ENCODE data around the gene EXD3.

Gene EXD3

DNA sequence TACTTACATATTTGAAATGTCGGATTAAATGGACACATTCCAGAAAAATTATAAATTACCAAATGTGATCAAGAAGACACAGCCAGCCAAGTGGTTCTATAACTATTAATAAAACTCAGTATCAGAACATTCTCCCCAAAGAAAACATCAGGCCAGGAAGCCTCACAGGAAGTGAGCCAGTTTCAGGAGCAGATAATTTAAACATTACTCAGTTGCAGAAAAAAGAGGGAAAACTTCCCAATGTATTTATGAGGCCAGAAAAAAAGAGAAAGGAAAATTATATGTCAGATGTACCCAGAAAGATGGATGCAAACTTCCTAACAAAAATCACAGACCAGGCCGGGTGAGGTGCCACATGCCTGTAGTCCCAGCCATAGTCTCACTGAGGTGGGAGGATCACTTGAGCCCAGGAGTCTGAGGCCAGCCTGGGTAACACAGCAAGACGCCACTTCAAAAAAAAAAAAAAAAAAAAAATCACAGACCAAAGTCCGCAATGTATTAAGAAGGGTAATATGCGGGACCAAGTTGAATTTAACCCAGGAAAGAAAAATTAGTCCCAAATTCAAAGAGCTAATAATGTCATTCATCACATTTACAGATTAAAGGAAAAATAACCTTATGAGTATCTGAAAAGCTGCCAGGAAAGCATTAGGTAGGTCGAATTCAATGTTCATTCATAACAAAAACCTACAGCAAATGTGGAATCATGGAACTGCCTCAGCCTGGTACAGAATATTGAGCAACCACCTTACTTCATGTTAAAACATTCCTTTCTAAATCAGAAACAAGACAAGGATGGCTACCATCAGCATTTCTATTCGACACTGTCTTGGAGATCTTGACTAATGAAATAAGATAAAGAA lies 83.7 kb downstream of the EXD3 start:
- H3K79me2 ChIP-seq (ENCODE audit: low read length) = no peaks in the 10 kb centered on the region
- no peaks in the 10 kb centered on the region for H3K9me2 ChIP-seq (replicated peaks; ENCODE audit: insufficient read depth, low read length)
- no peak overlapping the region for H3K9ac ChIP-seq (ENCODE audit: low read length)
- H3F3A ChIP-seq (ENCODE audit: insufficient read depth, low read length) = no peaks in the 10 kb centered on the region
- no peak for DNase-seq
- H3K9me3 ChIP-seq (replicated peaks; ENCODE audit: insufficient read depth, low read length) = no peaks in the 10 kb centered on the region
- 0 out of 2 replicates have a peak, but pooled peaks cover 4% of the 10 kb centered on the region for H3K4me1 ChIP-seq (ENCODE audit: low read length)
- H3K27me3 ChIP-seq (replicated peaks; ENCODE audit: insufficient read depth, low read length) = peaks cover 88% of the 10 kb centered on the region
- no peak overlapping the region for H2AFZ ChIP-seq (ENCODE audit: low read length)
- no peak overlapping the region for H3K4me2 ChIP-seq (ENCODE audit: low read depth, low read length)
- no peak overlapping the region for H3K27ac ChIP-seq (ENCODE audit: low read length)
- no peak overlapping the region for H3K4me3 ChIP-seq (ENCODE audit: low read length)
- H4K20me1 ChIP-seq (ENCODE audit: insufficient read depth, low read length) = no peaks in the 10 kb centered on the region
- TF ChIP-seq, protein P1, sequence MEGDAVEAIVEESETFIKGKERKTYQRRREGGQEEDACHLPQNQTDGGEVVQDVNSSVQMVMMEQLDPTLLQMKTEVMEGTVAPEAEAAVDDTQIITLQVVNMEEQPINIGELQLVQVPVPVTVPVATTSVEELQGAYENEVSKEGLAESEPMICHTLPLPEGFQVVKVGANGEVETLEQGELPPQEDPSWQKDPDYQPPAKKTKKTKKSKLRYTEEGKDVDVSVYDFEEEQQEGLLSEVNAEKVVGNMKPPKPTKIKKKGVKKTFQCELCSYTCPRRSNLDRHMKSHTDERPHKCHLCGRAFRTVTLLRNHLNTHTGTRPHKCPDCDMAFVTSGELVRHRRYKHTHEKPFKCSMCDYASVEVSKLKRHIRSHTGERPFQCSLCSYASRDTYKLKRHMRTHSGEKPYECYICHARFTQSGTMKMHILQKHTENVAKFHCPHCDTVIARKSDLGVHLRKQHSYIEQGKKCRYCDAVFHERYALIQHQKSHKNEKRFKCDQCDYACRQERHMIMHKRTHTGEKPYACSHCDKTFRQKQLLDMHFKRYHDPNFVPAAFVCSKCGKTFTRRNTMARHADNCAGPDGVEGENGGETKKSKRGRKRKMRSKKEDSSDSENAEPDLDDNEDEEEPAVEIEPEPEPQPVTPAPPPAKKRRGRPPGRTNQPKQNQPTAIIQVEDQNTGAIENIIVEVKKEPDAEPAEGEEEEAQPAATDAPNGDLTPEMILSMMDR (IDR thresholded peaks at IDR 0.05; ENCODE audit: low read length) = no peak
- TF ChIP-seq EZH2 (optimal IDR thresholded peaks at IDR 0.05; ENCODE audit: low read depth, low read length) (no peak), EZH2phosphoT487 (IDR thresholded peaks at IDR 0.05; ENCODE audit: low read length) (no peak)
- no peaks in the 10 kb centered on the region for H3K36me3 ChIP-seq (replicated peaks; ENCODE audit: insufficient read depth, low read length)

DNA sequence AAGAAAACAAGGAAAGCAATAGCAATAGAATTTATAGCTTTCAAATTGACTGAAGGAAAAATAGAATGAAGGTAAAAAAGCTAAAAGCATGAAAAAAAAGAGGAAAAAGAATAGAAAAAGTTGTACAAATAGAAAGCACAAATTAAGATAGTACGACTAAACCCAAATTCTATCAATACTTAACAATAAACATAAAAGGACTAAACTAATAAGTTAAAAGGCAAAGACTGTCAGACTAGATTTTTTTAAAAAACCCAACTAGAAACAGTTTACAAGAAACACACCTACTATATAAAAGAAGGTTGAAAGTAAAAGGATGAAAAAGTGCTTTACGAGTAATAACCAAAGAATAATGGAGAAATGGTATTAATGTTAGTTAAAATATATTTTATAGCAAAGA lies 86.2 kb downstream of the EXD3 start:
- Histone ChIP-seq H3K27me3 (replicated peaks; ENCODE audit: insufficient read depth, low read length) (peaks cover 95% of the 10 kb centered on the region), H3K27ac (ENCODE audit: low read length) (no peak overlapping the region), H3K36me3 (replicated peaks; ENCODE audit: insufficient read depth, low read length) (no peaks in the 10 kb centered on the region), H3K9me3 (replicated peaks; ENCODE audit: insufficient read depth, low read length) (no peaks in the 10 kb centered on the region), H3K9ac (ENCODE audit: low read length) (no peak overlapping the region), H3K9me2 (replicated peaks; ENCODE audit: insufficient read depth, low read length) (no peaks in the 10 kb centered on the region), H2AFZ (ENCODE audit: low read length) (no peak overlapping the region), H3F3A (ENCODE audit: insufficient read depth, low read length) (no peaks in the 10 kb centered on the region), H3K4me1 (ENCODE audit: low read length) (0 out of 2 replicates have a peak, but pooled peaks cover 4% of the 10 kb centered on the region), H3K4me2 (ENCODE audit: low read depth, low read length) (no peak overlapping the region), H3K79me2 (ENCODE audit: low read length) (no peaks in the 10 kb centered on the region), H4K20me1 (ENCODE audit: insufficient read depth, low read length) (no peaks in the 10 kb centered on the region), H3K4me3 (ENCODE audit: low read length) (no peak overlapping the region)
- TF ChIP-seq, protein P1 (IDR thresholded peaks at IDR 0.05; ENCODE audit: low read length) = no peak
- no peak for TF ChIP-seq EZH2phosphoT487 (IDR thresholded peaks at IDR 0.05; ENCODE audit: low read length)
- TF ChIP-seq EZH2 (optimal IDR thresholded peaks at IDR 0.05; ENCODE audit: low read depth, low read length) = no peak
- DNase-seq = no peak

DNA sequence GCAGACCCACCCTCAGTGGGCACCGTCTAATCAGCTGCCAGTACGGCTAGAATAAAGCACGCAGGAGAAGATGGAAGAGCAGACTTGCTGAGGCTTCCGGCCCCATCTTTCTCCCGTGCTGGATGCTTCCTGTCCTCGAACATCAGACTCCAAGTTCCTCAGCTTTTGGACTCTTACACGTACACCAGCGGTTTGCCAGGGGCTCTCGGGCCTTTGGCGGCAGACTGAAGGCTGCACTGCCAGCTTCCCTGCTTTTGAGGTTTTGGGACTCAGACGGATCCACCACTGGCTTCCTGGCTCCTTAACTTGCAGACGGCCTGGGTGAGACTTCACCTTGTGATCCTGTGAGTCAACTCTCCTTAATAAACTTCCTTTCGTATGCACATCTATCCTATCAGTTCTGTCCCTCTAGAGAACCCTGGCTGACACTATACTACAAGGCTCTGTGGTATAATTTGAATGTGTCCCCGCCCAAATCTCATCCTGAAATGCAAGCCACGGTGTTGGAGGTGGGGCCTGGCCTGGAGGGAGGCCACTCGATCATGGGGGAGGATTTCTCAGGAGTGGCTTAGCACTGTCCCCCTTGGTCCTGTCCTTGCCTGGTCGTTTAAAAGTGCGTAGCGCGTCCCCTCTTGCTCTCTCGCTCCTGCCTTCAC lies 89.8 kb downstream of the EXD3 start:
- no peaks in the 10 kb centered on the region for H3F3A ChIP-seq (ENCODE audit: insufficient read depth, low read length)
- no peak overlapping the region for H2AFZ ChIP-seq (ENCODE audit: low read length)
- H3K9me3 ChIP-seq (replicated peaks; ENCODE audit: insufficient read depth, low read length) = no peaks in the 10 kb centered on the region
- H3K9me2 ChIP-seq (replicated peaks; ENCODE audit: insufficient read depth, low read length) = no peaks in the 10 kb centered on the region
- H3K36me3 ChIP-seq (replicated peaks; ENCODE audit: insufficient read depth, low read length) = no peaks in the 10 kb centered on the region
- no peaks in the 10 kb centered on the region for H3K79me2 ChIP-seq (ENCODE audit: low read length)
- no peak overlapping the region for H3K9ac ChIP-seq (ENCODE audit: low read length)
- H3K4me2 ChIP-seq (ENCODE audit: low read depth, low read length) = no peak overlapping the region
- peaks cover 80% of the 10 kb centered on the region for H3K27me3 ChIP-seq (replicated peaks; ENCODE audit: insufficient read depth, low read length)
- H3K4me3 ChIP-seq (ENCODE audit: low read length) = no peak overlapping the region
- H3K4me1 ChIP-seq (ENCODE audit: low read length) = no peaks in the 10 kb centered on the region
- no peak overlapping the region for H3K27ac ChIP-seq (ENCODE audit: low read length)
- TF ChIP-seq EZH2 (optimal IDR thresholded peaks at IDR 0.05; ENCODE audit: low read depth, low read length) = no peak
- TF ChIP-seq, protein P1 (IDR thresholded peaks at IDR 0.05; ENCODE audit: low read length) = no peak
- TF ChIP-seq EZH2phosphoT487 (IDR thresholded peaks at IDR 0.05; ENCODE audit: low read length) = no peak
- no peaks in the 10 kb centered on the region for H4K20me1 ChIP-seq (ENCODE audit: insufficient read depth, low read length)
- no peak for DNase-seq
